ENCODE data around the gene MCC. TPM values are rescaled to one million over a fixed set of nuclear protein-coding genes. Genes with fewer than 3 reads are reported as not detected.

Gene MCC
- total and polyA plus RNA-seq, 2 of the 4 experiments (the other 2 are of a cell fraction): 5.0 to 20.6 TPM

GRCh38 chr5:113038136-113038535 is 450.1 kb downstream of the MCC start:
- H3K79me1 ChIP-seq (ENCODE audit: low read depth in 1 of 2, low read length in 2 of 2): peaks cover 0 to 2% of the 10 kb centered on the region in 2 experiments; a peak in 1 of 4 replicates
- H2AK5ac ChIP-seq (ENCODE audit: low read depth, low read length): no peak overlapping the region
- peaks cover 31% of the 10 kb centered on the region for H3K36me3 ChIP-seq (ENCODE audit: control insufficient read depth, insufficient read depth, low read length)
- no peak overlapping the region for H3K4ac ChIP-seq (ENCODE audit: low read depth, low read length)
- H4K8ac ChIP-seq (ENCODE audit: low read depth in 2 of 2, low read length in 2 of 2): no peak overlapping the region
- intact Hi-C loops (cut with micrococcal nuclease): no loop called here
- dilution Hi-C loops (cut with HindIII; ENCODE audit: low sequenced_read_pairs, unreplicated experiment): no loop called here
- no peaks in the 10 kb centered on the region; the same call in 1 of the 2 replicates for H4K20me1 ChIP-seq (ENCODE audit: insufficient read depth, low read length)
- no peak overlapping the region for H2BK20ac ChIP-seq (ENCODE audit: low read depth, low read length)
- no peak for TF ChIP-seq POLR2A (IDR thresholded peaks at IDR 0.05; ENCODE audit: low read depth, low read length)
- TF ChIP-seq NFE2L2 (IDR thresholded peaks at IDR 0.05; ENCODE audit: low read depth, low read length): no peak
- TF ChIP-seq MAZ (IDR thresholded peaks at IDR 0.05; ENCODE audit: borderline replicate concordance, low read depth, low read length): no peak
- no peak for TF ChIP-seq RCOR1 (IDR thresholded peaks at IDR 0.05; ENCODE audit: insufficient replicate concordance, low read length)
- no peak for TF ChIP-seq CEBPB (IDR thresholded peaks at IDR 0.05; ENCODE audit: low read depth, low read length)
- no peak for TF ChIP-seq CHD1 (IDR thresholded peaks at IDR 0.05; ENCODE audit: low read depth, low read length)
- no peak for TF ChIP-seq SMC3 (IDR thresholded peaks at IDR 0.05; ENCODE audit: low read depth, low read length)
- no peak for TF ChIP-seq MXI1 (IDR thresholded peaks at IDR 0.05; ENCODE audit: borderline replicate concordance, low read depth, low read length)
- TF ChIP-seq BHLHE40 (IDR thresholded peaks at IDR 0.05; ENCODE audit: low read depth, low read length): no peak
- no peak for TF ChIP-seq RAD21 (IDR thresholded peaks at IDR 0.05; ENCODE audit: low read length)
- TF ChIP-seq ELK1 (IDR thresholded peaks at IDR 0.05; ENCODE audit: borderline replicate concordance, low read depth, low read length): no peak
- TF ChIP-seq CTCF (conservative IDR thresholded peaks at IDR 0.05; ENCODE audit: low read depth, low read length): no peak
- no peak for TF ChIP-seq MAFK (IDR thresholded peaks at IDR 0.05; ENCODE audit: low read depth, low read length)
- no peak for TF ChIP-seq RFX5 (IDR thresholded peaks at IDR 0.05; ENCODE audit: low read depth, low read length)
- TF ChIP-seq FOS (IDR thresholded peaks at IDR 0.05; ENCODE audit: low read depth, low read length): no peak
- TF ChIP-seq USF2 (IDR thresholded peaks at IDR 0.05; ENCODE audit: low read depth, low read length): no peak
- no peak overlapping the region for H4K91ac ChIP-seq (ENCODE audit: insufficient read depth, low read depth, low read length)
- H3K9me1 ChIP-seq (ENCODE audit: insufficient read depth, low read length): peaks cover 9% of the 10 kb centered on the region; the same call in 1 of the 2 replicates
- in situ Hi-C loops (cut with MboI; ENCODE audit: low sequenced_read_pairs): no loop called here
- H3K9ac ChIP-seq (ENCODE audit: low read depth, low read length): no peak overlapping the region
- no peak overlapping the region for H2BK120ac ChIP-seq (ENCODE audit: low read depth, low read length)
- H4K5ac ChIP-seq (ENCODE audit: low read depth, low read length): no peak overlapping the region
- 100% methylated on average over 1 of the region's 1 CpG; no CpG with 5 or more reads in 1 of the 2 experiments for WGBS, 2 experiments (ENCODE audit: extremely low coverage in 2 of 2, insufficient read length in 1 of 2)
- H2AFZ ChIP-seq (replicated peaks; ENCODE audit: low read length, poor library complexity): no peak overlapping the region
- H3K27ac ChIP-seq (ENCODE audit: insufficient read depth, low read length): no peak overlapping the region
- ATAC-seq (ENCODE audit: low read depth) (no peak), DNase-seq (no peak)
- ChIA-PET CTCF (interaction anchor here (1.0 kb wide), 1 partner anchor 13 kb away, joined by 3 read pairs; no protein-coding TSS in a partner anchor), POLR2A (ENCODE audit: unreplicated experiment) (no interaction called here)
- no peak overlapping the region for H3K4me2 ChIP-seq (ENCODE audit: low read depth, low read length)
- H3K23ac ChIP-seq (ENCODE audit: low read depth, low read length): no peak overlapping the region
- H3K56ac ChIP-seq (ENCODE audit: extremely low read depth, insufficient read depth, low read length): no peak overlapping the region
- no peak overlapping the region for H2BK5ac ChIP-seq (ENCODE audit: low read depth, low read length, poor library complexity, severe bottlenecking)
- H3K4me1 ChIP-seq (ENCODE audit: control insufficient read depth, insufficient read depth, low read length): peaks cover 11% of the 10 kb centered on the region
- no peak overlapping the region for H3K4me3 ChIP-seq (ENCODE audit: insufficient read depth, low read depth, low read length)
- H3K14ac ChIP-seq (replicated peaks; ENCODE audit: low read depth, low read length): no peak overlapping the region
- no TSS peak for BruUV-seq (replicated peaks)
- no peak overlapping the region for H3K18ac ChIP-seq (ENCODE audit: low read depth, low read length)
- H3K9me3 ChIP-seq (ENCODE audit: control insufficient read depth, insufficient read depth, low read length): no peaks in the 10 kb centered on the region
- H2BK15ac ChIP-seq (ENCODE audit: low read depth, low read length): no peak overlapping the region
- no peaks in the 10 kb centered on the region for H3K27me3 ChIP-seq (ENCODE audit: control insufficient read depth, insufficient read depth, low read length)
- H2AK9ac ChIP-seq (replicated peaks; ENCODE audit: low read depth, low read length, poor library complexity): no peak overlapping the region
